H9 (cell line): ENCODE results near the gene OR52E8. TPM values are rescaled to one million over a fixed set of nuclear protein-coding genes. Genes with fewer than 3 reads are reported as not detected.

Experiments used
- DNase-seq: peaks from one replicate; pipeline ENCODE4 v3.0.0-alpha.2; 2017
- H2AFZ ChIP-seq: one replicate; pipeline ENCODE4 v1.6.1; 2013; ENCODE audit warnings: mild to moderate bottlenecking, low read length, control low read depth, moderate library complexity
- H2AK5ac ChIP-seq: 2 replicates; pipeline ENCODE4 v1.6.1; 2013; ENCODE audit warnings: low read length, control low read depth, mixed read lengths; ENCODE audit not compliant: insufficient read length
- H2BK120ac ChIP-seq: one replicate; pipeline ENCODE4 v1.6.1; 2013; ENCODE audit warnings: low read depth, mild to moderate bottlenecking, low read length, control low read depth, inconsistent platforms; ENCODE audit not compliant: poor library complexity, severe bottlenecking
- H2BK12ac ChIP-seq: 2 replicates; pipeline ENCODE4 v1.6.1; 2013; ENCODE audit warnings: low read length, control low read depth, mixed read lengths, low read depth; ENCODE audit not compliant: insufficient read length
- H2BK15ac ChIP-seq: 2 replicates; pipeline ENCODE4 v1.6.1; 2013; ENCODE audit warnings: low read depth, low read length, control low read depth
- H2BK20ac ChIP-seq: one replicate; pipeline ENCODE4 v1.6.1; 2013; ENCODE audit warnings: low read depth, mild to moderate bottlenecking, low read length, control low read depth, inconsistent platforms; ENCODE audit not compliant: poor library complexity, severe bottlenecking
- H2BK5ac ChIP-seq: 2 replicates; pipeline ENCODE4 v1.6.1; 2013; ENCODE audit warnings: low read length, control low read depth, mixed read lengths; ENCODE audit not compliant: insufficient read length
- H3K14ac ChIP-seq: 2 replicates; pipeline ENCODE4 v1.6.1; 2013; ENCODE audit warnings: low read length, control low read depth; ENCODE audit not compliant: insufficient read depth
- H3K18ac ChIP-seq: 2 replicates; pipeline ENCODE4 v1.6.1; 2013; ENCODE audit warnings: low read depth, mild to moderate bottlenecking, mixed read lengths, low read length, control low read depth; ENCODE audit not compliant: insufficient read length
- H3K23ac ChIP-seq: 2 replicates; pipeline ENCODE4 v1.6.1; 2013; ENCODE audit warnings: low read length, control low read depth, mixed read lengths, low read depth; ENCODE audit not compliant: insufficient read length
- H3K23me2 ChIP-seq: 2 replicates; pipeline ENCODE4 v1.6.1; 2013; ENCODE audit warnings: low read depth, mild to moderate bottlenecking, mixed read lengths, low read length, control low read depth; ENCODE audit not compliant: insufficient read length, poor library complexity, severe bottlenecking
- H3K27ac ChIP-seq: 2 replicates; pipeline ENCODE4 v1.5.1; 2013; ENCODE audit warnings: low read length, control low read depth, mixed read lengths, low read depth; ENCODE audit not compliant: insufficient read length
- H3K27me3 ChIP-seq: 2 replicates; pipeline ENCODE4 v1.6.1; 2013; ENCODE audit warnings: low read length, control low read depth, inconsistent platforms; ENCODE audit not compliant: insufficient read depth
- H3K4ac ChIP-seq: 2 replicates; pipeline ENCODE4 v1.6.1; 2013; ENCODE audit warnings: low read depth, mild to moderate bottlenecking, control low read depth, inconsistent platforms, low read length, moderate library complexity
- H3K4me1 ChIP-seq: 2 replicates; pipeline ENCODE4 v1.6.1; 2013; ENCODE audit warnings: low read length, control low read depth, inconsistent platforms; ENCODE audit not compliant: insufficient read depth
- H3K4me2 ChIP-seq: 2 replicates; pipeline ENCODE4 v1.6.1; 2013; ENCODE audit warnings: low read length, control low read depth, mixed read lengths; ENCODE audit not compliant: insufficient read length, insufficient read depth
- H3K56ac ChIP-seq: 2 replicates; pipeline ENCODE4 v1.6.1; 2013; ENCODE audit warnings: low read depth, mild to moderate bottlenecking, mixed read lengths, low read length, control low read depth; ENCODE audit not compliant: insufficient read length
- H3K79me1 ChIP-seq: 2 replicates; pipeline ENCODE4 v1.6.1; 2013; ENCODE audit warnings: low read depth, mild to moderate bottlenecking, moderate library complexity, low read length, control low read depth, inconsistent platforms; ENCODE audit not compliant: insufficient read depth, poor library complexity, severe bottlenecking
- H3K79me2 ChIP-seq: 2 replicates; pipeline ENCODE4 v1.6.1; 2013; ENCODE audit warnings: low read length, control low read depth, inconsistent platforms; ENCODE audit not compliant: insufficient read depth
- H3K9ac ChIP-seq: 2 replicates; pipeline ENCODE4 v1.6.1; 2013; ENCODE audit warnings: low read length, control low read depth, mixed read lengths; ENCODE audit not compliant: insufficient read length; ENCODE audit errors: extremely low read depth
- H3K9me3 ChIP-seq: one replicate; pipeline ENCODE4 v1.6.1; 2013; ENCODE audit warnings: low read depth, low read length, inconsistent platforms; ENCODE audit not compliant: control insufficient read depth
- H3T11ph ChIP-seq: one replicate; pipeline ENCODE4 v1.6.1; 2013; ENCODE audit warnings: mild to moderate bottlenecking, low read length, control low read depth, inconsistent platforms
- H4K20me1 ChIP-seq: one replicate; pipeline ENCODE4 v1.6.1; 2013; ENCODE audit not compliant: control insufficient read depth, insufficient read length, insufficient read depth
- H4K5ac ChIP-seq: 2 replicates; pipeline ENCODE4 v1.6.1; 2013; ENCODE audit warnings: low read depth, mild to moderate bottlenecking, mixed read lengths, low read length, control low read depth; ENCODE audit not compliant: insufficient read length
- H4K8ac ChIP-seq: replicated peaks from 2 replicates; pipeline ENCODE4 v1.6.1; 2013; ENCODE audit warnings: low read length, control low read depth, mixed read lengths, low read depth; ENCODE audit not compliant: insufficient read length
- H4K91ac ChIP-seq: 2 replicates; pipeline ENCODE4 v1.6.1; 2013; ENCODE audit warnings: low read depth, mild to moderate bottlenecking, moderate library complexity, mixed read lengths, low read length, control low read depth; ENCODE audit not compliant: insufficient read length
- H3K27ac Mint-ChIP-seq, 3 experiments: 2 replicates in 2 of 3; 3 replicates in 1 of 3; pipeline ENCODE4 v1.8.0; 2020 to 2021; ENCODE audit warnings: mixed read lengths in 3 of 3, mild to moderate bottlenecking in 1 of 3, moderate library complexity in 1 of 3
- H3K27me3 Mint-ChIP-seq: 2 replicates; pipeline ENCODE4 v1.8.0; 2021; ENCODE audit warnings: low read depth, mild to moderate bottlenecking, moderate library complexity, mixed read lengths
- H3K36me3 Mint-ChIP-seq, 3 experiments: 2 replicates in 2 of 3; 3 replicates in 1 of 3; pipeline ENCODE4 v1.8.0; 2020 to 2021; ENCODE audit warnings: low read depth in 3 of 3, mixed read lengths in 3 of 3; ENCODE audit not compliant: insufficient read depth in 1 of 3
- H3K4me1 Mint-ChIP-seq, 2 experiments: 2 replicates each; pipeline ENCODE4 v1.8.0; 2020; ENCODE audit warnings: mixed read lengths in 2 of 2
- H3K4me3 Mint-ChIP-seq, 2 experiments: 2 replicates in 1 of 2; 3 replicates in 1 of 2; pipeline ENCODE4 v1.8.0; 2020 to 2021; ENCODE audit warnings: mild to moderate bottlenecking in 2 of 2, mixed read lengths in 2 of 2, moderate library complexity in 1 of 2
- H3K9me3 Mint-ChIP-seq, 2 experiments: 2 replicates in 1 of 2; 3 replicates in 1 of 2; pipeline ENCODE4 v1.8.0; 2020; ENCODE audit warnings: mild to moderate bottlenecking in 2 of 2, mixed read lengths in 2 of 2, moderate library complexity in 1 of 2
- WGBS: extraction: QIAGEN DNeasy Blood & Tissue Kit; methylation state at CpG from one replicate; pipeline ENCODE4 v1.1.7; 2013; ENCODE audit warnings: missing lambda C conversion rate, low lambda C conversion rate, mixed read lengths; ENCODE audit not compliant: insufficient read length; ENCODE audit errors: extremely low coverage; 5-methylcytosine and 5-hydroxymethylcytosine counted together
- total RNA-seq: library from RNA; stranded (reverse); gene quantifications from 2 replicates; pipeline ENCODE4 v1.2.1, GENCODE V29; 2021
- TF ChIP-seq, protein P1 (sequence below): fragments of 200-600 bp; sonication (generic); conservative IDR thresholded peaks from 3 replicates; pipeline ENCODE4 v1.8.0; 2021; ENCODE audit warnings: antibody characterized with exemption, mild to moderate bottlenecking

OR52E8 gene
- total RNA-seq, 1 experiment from 2014 or later, result not detected

- no peak overlapping the region for H3T11ph ChIP-seq
- H2BK12ac ChIP-seq, result no peak overlapping the region
Measured at GRCh38 chr11:5887172-5887571, 29.7 kb upstream of the OR52E8 start.

More at GRCh38 chr11:5887172-5887571, 29.7 kb upstream of the OR52E8 start:
- no peak overlapping the region for H3K4me3 Mint-ChIP-seq
- no peak overlapping the region for H3K23ac ChIP-seq
- H3K27me3 ChIP-seq, result no peaks in the 10 kb centered on the region
- no peaks in the 10 kb centered on the region for H3K79me1 ChIP-seq
- no peak overlapping the region for H2BK5ac ChIP-seq
- H3K27me3 Mint-ChIP-seq, result no peaks in the 10 kb centered on the region
- no peak overlapping the region for H3K14ac ChIP-seq
- H4K8ac ChIP-seq, result no peak overlapping the region
- H3K9me3 Mint-ChIP-seq, result no peaks in the 10 kb centered on the region
- no peaks in the 10 kb centered on the region for H3K4me1 ChIP-seq
- H2BK120ac ChIP-seq, result no peak overlapping the region
- H4K91ac ChIP-seq, result no peak overlapping the region
- WGBS, result no CpG with 5 or more reads among the region's 3 CpGs
- no peak overlapping the region for H3K4ac ChIP-seq
- no peak overlapping the region for H2AK5ac ChIP-seq
- TF ChIP-seq, protein P1, sequence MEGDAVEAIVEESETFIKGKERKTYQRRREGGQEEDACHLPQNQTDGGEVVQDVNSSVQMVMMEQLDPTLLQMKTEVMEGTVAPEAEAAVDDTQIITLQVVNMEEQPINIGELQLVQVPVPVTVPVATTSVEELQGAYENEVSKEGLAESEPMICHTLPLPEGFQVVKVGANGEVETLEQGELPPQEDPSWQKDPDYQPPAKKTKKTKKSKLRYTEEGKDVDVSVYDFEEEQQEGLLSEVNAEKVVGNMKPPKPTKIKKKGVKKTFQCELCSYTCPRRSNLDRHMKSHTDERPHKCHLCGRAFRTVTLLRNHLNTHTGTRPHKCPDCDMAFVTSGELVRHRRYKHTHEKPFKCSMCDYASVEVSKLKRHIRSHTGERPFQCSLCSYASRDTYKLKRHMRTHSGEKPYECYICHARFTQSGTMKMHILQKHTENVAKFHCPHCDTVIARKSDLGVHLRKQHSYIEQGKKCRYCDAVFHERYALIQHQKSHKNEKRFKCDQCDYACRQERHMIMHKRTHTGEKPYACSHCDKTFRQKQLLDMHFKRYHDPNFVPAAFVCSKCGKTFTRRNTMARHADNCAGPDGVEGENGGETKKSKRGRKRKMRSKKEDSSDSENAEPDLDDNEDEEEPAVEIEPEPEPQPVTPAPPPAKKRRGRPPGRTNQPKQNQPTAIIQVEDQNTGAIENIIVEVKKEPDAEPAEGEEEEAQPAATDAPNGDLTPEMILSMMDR, result no peak
- no peak overlapping the region for H2AFZ ChIP-seq
- H3K79me2 ChIP-seq, result no peaks in the 10 kb centered on the region
- no peak overlapping the region for H2BK15ac ChIP-seq
- no peaks in the 10 kb centered on the region for H3K36me3 Mint-ChIP-seq
- no peak overlapping the region for H2BK20ac ChIP-seq
- no peaks in the 10 kb centered on the region for H3K9me3 ChIP-seq
- no peak overlapping the region for H3K27ac ChIP-seq
- H3K9ac ChIP-seq, result no peak overlapping the region
- no peak overlapping the region for H4K5ac ChIP-seq
- no peak overlapping the region for H3K27ac Mint-ChIP-seq
- H4K20me1 ChIP-seq, result no peaks in the 10 kb centered on the region
- DNase-seq, result no peak
- H3K23me2 ChIP-seq, result no peaks in the 10 kb centered on the region
- H3K4me2 ChIP-seq, result no peak overlapping the region
- no peak overlapping the region for H3K56ac ChIP-seq
- no peak overlapping the region for H3K18ac ChIP-seq
- H3K4me1 Mint-ChIP-seq, result peaks cover 0 to 10% of the 10 kb centered on the region in 2 experiments; a peak in 2 of 4 replicates
